HuH-7.5 (cell line): ENCODE data around the gene MRPS26.
"Not testable (repeated sequence)": the region's sequence is repeated elsewhere in the genome, so short reads cannot be mapped to it uniquely, and the experiment has no call there.

ENCODE experiments used
- DNase-seq: peaks from one replicate; pipeline ENCODE4 v3.0.0; 2011; ENCODE audit warnings: low spot score

MRPS26 gene

DNA sequence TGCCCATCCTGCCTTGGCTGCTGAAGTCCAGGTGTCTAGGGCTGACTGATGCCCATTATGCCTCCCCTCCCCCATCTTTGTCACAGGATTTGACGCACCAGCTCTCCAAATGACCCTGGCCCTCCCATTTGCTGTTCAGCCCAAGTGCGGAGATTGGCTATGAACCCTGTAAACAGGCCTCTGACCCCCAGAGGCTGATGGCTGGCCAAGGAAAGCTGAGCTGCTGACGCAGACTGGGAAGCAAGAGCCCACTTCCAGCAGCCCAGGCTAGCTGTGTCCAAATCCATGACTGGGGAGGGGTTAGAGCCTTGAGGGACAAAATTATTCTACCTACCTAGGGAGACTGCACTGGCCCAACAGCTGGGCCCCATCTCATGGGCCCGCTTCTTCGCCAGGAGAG, 3.2 kb upstream of the MRPS26 start:
- DNase-seq, result no peak

DNA sequence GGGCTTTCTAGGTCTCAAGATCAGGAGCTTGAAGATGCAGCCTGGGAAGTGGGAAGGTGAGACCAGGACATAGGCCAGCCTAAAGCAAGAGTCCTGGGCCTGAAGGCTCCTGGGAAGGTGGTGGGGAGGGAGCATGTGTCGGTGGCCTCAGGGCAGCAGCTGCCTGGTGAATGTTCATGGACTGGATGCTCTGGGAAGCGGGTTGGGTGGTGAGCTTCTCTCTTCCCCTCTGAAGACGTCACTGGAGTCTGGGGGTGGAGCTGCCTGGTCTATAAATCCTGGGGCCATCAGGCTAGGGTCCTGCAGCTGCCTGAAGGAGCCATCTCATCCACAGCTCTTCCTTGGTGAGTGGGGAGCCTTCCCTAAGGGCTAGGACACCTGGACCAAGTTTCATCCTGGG, 2.5 kb upstream of the MRPS26 start, which contains the start of gene GNRH2:
Gene GNRH2, plus strand, starts transcription at position 301 of the 400 bp plus-strand sequence. CDS start 793 bp downstream, outside the sequence.
- no peak for DNase-seq

DNA sequence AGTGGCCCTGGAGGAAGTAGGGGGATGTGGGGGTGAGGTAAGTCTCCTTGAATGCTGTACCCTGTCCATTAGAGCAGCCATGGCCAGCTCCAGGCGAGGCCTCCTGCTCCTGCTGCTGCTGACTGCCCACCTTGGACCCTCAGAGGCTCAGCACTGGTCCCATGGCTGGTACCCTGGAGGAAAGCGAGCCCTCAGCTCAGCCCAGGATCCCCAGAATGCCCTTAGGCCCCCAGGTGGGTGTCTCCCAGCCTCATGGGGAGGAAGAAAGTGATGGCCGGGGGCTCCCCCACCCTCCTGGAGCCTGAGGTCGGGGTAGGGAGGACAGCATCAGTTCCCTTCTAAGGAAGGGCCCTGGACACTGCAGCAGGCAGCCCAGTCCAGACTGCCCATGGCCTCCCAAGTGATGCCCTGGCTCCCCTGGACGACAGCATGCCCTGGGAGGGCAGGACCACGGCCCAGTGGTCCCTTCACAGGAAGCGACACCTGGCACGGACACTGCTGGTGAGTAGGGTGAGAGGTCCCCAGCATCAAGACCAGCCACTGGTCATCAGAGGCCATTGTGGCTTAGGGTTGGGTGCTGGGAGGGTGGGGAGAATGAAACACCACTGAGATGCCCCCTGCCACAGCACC, 1.4 kb upstream of the MRPS26 start:
- no peak for DNase-seq

DNA sequence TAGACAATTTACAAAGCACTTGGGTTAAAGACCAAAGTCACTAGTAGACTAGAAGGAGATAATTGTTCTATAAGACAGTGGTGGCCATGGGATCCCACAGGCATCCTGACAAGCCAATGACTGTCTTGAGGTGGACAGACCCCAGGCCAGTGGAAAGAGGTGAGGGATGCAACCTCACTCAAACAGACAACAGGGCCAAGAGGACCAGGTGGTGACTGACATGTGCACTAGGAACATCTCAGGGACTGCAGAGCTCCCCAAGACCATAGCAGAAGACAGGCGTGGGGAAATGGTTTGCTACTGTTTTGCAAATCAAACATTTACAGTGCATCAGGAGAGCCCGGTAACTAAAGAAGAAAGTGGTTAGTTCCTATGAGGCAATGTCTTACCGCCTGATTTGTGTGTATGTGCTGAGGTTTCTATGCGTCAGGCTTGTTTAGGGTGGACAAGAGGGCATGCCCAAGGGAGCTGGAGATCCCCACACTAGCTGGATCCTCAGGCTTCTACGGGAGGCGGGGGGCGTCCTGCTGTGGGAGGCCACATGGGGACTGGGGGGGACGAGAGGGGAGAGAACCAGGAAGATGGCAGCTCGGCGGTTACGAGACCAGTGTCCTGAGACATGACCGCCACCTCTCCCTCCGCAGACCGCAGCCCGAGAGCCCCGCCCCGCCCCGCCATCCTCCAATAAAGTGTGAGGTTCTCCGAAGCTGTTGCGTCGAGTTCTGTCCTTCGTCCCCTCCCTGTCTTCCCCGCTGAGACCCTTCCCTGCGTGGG, 623 bp upstream of the MRPS26 start:
- DNase-seq, result peak; percentile 89

DNA sequence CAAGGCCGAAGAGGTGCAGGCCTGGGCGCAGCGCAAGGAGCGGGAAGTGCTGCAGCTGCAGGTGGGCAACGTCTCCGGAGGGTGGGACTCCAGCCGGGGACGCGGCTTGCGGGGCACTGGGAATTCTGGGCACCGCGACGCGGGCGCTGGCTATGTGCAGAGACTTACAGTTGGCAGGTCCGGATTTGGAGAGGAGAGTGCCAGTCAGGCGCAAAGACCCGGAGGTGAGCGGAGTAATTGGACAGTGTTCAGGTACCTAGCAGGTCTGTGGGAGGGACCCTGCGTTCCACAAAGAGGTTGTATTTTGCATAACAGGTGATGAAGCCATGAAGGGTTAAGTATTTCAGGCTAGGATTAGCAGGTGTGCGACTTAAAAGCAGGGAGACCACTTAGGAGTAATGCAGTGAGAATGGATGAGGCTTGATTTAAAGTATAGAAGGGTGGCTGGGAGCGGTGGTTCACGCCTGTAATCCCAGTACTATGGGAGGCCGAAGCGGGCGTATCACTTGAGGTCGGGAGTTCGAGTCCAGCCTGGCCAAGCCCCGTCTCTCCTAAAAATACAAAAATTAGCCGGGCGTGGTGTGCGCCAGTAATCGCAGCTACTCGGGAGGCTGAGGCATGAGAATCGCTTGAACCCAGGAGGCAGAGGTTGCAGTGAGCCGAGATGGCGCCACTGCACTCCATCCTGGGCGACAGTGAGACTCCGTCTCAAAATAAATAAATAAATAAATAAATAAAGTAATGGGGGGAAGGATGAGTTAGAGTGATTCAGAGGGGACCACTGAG, 1.0 kb downstream of the MRPS26 start:
- DNase-seq, result no peak

DNA sequence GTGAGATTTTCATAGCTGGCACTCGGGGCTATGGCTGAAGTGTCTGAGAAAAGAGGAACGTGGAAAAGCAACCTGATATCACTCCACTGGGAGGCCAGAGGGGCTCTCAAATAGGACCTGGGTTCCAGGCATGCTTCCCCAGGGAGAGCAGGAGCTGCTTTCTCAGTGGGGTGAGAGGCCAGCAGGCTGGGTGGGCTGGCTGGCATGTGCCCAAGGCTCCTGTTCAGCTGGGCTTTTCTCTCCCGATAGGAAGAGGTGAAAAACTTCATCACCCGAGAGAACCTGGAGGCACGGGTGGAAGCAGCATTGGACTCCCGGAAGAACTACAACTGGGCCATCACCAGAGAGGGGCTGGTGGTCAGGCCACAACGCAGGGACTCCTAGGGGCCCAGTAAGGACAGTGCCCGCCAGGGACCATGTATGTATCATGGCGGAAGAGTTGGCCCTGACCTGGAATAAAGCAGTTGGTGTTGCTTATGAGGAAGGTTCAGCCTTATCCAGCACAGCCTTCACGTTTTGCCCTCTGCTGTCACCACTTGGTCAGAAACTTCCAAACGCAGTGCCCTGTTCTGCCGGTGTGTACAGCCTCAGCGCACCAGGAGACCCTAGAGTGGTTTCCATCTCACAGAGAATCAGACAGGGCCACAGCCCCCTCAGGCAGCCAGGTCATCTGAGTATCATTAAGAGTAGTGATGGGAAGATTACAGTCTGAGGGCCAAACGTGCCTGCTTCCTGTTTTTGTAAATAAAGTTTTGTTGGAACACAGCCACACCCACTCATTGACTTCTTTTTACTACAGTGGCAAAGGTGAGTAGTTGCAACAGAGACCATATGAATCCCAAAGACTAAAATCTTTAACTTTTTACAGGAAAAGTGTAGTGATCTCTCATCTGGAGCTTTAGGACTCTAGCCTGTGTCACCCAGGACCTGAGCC, 1.9 kb downstream of the MRPS26 start:
- no peak for DNase-seq

DNA sequence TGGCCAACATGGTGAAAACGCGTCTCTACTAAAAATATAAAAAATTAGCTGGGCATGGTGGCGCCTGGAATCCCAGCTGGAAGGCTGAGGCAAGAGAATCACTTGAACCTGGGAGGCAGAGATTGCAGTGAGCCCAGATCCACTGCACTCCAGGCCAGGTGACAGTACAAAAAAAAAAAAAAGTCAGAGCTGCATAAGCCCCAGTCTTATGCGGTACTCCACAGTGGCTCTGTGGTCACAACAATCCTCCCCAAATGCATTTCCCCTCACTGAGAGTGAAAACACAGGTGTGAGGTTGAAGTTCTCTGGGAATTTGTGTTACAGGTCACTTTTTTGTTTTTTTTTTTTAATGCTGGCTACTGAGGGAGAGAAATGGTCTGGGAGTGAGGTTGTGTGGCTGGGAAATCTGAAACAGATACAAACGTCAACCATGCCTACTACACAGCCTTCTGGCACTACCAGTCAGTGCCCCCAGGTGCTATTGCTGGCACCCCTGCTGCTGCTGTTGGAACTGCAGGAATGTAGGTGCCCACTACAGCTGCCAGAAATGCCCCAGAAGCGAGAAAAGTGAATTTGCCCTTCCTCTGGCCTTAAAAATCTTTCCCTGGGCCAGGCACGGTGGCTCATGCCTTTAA, 5.7 kb downstream of the MRPS26 start:
- DNase-seq, result no peak

DNA sequence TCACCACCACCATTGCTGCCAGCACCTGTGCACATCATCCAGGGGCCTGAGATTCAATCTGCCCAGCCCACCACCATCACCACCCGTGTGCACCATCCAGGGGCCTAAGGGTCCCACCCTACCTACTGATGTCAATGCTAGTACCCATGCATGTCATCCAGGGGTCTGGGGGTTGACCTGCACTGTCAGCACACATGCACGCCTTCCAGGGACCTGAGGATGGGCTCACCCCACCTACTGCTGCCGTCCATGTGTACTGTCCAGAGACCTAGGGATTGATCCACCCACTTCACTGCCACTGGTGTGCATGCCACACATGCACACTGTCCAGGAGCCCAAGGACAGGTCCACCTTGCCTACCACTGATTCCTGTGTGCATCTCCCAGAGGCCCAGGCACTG, 13.6 kb downstream of the MRPS26 start:
- DNase-seq, result no peak

DNA sequence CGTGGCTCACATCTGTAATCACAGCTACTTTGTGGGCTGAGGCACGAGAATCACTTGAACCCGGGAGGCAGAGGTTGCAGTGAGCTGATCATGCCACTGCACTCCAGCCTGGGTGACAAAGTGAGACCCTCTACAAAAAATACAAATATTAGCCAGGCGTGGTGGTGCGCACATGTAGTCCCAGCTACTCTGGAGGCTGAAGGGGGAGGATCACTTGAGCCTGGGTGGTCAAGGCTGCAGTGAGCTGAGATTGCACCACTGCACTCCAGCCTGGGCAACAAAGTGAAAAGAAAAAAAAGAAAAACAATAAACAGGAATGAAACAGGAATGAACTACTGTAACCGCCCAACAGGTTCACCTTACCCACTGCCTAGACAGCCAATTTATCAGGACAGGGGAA, 18.3 kb downstream of the MRPS26 start:
- not testable (repeated sequence) for DNase-seq

DNA sequence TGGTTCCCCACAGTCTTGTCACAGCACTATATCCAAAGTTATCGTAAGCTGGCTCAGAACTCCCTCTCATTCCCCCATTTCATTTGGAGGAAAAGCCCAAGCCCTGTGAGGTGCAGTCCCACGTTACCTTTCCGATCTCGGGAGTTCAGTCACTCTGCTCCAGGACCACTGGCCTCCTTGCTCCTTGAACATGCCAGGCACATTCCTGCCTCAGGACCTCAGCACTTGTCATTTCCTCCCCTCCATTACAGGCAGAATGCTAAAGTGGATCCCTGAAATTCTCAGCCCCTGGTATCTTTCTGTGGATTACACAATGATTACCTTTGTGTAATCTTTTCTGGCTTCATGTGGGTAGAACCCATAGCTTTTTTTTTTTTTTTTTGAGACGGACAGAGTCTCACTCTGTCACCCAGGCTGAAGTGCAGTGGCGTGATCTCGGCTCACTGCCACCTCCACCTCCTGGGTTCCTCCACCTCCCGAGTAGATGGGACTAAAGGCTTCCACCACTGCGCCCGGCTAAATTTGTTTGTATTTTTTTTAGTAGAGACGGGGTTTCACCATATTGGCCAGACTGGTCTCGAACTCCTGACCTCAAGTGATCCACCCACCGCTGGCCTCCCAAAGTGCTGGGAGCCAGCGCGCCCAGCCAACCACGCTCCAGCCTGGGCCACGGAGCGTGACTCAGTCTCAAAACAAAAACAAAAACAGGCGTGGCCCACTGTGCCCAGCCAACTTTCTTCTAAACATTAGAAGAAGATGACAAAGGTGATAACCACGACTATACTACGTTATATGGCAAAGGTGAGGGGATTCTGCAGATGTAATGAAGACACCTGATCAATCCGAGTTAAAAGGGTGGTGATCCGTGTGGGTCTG, 21.5 kb downstream of the MRPS26 start:
- DNase-seq, result no peak

DNA sequence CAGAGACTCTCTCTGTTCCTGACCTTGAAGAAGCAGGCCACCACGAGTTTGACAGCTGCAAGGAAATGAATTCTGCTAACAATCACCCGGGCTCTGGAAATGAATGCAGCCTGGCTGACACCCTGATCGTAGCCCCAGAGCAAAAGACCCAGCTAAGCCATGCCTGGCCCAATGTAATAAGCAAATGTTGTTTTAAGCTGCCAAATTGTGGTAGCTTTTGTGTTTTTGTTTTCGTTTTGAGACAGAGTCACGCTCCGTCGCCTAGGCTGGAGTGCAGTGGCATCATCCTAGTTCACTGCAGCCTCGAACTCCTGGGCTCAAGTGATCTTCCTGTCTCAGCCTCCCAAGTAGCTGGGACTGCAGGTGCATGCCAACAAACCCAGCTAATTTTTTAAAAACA, 22.2 kb downstream of the MRPS26 start:
- no peak for DNase-seq

DNA sequence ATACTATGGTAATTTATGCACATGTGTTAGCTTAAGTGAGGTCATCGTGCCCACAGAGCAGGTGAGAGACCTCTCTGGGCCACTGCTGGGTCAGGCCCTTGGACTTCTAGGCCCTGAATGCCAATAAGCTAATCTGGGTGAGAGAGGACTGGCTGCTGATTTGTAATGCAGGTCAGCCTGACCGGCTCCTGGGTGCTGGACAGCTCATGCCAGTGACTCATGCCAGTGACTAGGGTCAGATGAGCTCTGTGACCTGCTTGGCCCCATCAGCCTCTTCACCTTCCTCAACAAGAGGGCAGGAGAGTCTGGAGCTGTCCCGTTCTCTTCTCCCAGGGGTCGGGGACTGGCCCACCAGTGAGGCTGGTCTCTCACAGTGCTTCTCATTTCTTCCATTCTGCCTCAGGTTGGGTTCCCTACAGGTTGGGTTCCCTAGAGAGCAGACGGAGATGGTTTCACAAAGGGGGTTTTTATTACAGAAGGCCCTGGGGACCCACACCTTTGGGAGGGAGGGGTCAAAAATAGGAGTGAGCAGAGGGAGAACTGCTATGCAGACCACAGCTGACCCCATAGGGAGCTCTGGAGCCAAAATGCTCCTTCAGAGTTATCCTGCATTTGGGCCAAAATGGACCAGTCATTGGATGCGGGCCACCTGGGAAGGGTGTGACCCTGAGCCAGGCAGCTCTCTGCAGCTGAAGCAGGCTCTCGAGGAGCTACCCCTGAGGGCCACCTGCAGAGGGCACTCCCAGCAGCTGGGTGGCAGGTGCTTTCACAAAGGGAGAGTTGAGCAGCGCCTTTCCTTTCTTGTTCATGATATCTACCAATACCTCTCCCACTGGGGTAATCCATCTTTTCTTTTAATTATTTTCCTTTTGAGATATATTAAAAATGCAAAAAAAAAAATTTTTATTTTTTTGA, 23.4 kb downstream of the MRPS26 start:
- no peak for DNase-seq

DNA sequence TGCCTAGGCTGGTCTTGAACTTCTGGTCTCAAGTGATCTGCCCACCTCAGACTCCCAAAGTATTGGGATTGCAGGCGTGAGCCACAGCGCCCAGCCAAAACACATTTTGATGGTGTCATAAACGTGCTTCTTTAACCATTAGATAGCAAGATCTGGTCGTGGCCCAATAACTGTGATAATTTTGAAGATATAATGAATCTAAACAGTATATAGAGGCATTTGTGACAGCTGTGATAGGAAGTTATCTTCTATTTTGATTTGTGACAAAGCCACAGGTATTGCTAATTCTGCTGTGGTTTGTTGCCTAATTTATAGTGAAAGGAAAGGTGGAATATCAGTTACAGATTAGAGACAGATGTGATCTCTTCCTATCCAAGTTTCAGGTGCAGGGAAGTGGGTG, 24.9 kb downstream of the MRPS26 start:
- no peak for DNase-seq

DNA sequence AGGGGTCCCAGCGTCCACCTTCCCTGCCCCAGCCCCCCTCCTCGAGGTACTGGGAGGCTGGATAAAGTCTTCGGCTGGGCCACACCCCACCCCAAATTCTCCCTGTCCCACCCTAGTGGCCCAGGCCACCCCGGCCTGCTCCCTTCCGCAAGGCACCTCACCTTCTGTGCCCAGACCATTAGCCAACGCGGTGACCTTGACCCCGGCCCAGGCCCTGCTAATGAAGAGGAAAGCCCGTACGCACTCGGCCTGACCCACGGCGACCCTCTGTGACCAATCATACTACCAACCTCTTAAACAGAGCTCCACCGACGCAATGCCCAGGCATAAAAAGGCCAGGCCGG, 25.4 kb downstream of the MRPS26 start:
- no peak for DNase-seq

DNA sequence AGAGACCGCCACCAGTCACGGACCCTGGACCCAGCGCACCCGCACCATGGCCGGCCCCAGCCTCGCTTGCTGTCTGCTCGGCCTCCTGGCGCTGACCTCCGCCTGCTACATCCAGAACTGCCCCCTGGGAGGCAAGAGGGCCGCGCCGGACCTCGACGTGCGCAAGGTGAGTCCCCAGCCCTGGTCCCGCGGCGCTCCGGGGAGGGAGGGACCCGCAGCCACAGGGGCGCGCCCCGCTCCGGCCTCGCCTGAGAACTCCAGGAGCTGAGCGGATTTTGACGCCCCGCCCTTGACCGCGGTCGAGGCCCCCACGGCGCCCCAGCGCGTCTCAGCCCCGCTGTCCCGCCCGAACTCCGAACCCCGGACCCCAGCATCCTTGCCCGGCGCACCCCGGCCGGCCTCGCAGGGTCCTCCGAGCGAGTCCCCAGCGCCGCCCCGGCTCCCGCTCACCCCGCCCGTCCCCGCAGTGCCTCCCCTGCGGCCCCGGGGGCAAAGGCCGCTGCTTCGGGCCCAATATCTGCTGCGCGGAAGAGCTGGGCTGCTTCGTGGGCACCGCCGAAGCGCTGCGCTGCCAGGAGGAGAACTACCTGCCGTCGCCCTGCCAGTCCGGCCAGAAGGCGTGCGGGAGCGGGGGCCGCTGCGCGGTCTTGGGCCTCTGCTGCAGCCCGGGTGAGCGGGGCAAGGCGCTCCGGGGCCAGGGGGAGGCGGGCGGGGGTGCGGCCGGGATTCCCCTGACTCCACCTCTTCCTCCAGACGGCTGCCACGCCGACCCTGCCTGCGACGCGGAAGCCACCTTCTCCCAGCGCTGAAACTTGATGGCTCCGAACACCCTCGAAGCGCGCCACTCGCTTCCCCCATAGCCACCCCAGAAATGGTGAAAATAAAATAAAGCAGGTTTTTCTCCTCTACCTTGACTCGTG, 26.0 kb downstream of the MRPS26 start, which contains the start of gene OXT:
Gene OXT, plus strand, starts transcription at position 11 of the 920 bp plus-strand sequence. Its CDS starts 36 bp downstream, at position 47.
- no peak for DNase-seq

DNA sequence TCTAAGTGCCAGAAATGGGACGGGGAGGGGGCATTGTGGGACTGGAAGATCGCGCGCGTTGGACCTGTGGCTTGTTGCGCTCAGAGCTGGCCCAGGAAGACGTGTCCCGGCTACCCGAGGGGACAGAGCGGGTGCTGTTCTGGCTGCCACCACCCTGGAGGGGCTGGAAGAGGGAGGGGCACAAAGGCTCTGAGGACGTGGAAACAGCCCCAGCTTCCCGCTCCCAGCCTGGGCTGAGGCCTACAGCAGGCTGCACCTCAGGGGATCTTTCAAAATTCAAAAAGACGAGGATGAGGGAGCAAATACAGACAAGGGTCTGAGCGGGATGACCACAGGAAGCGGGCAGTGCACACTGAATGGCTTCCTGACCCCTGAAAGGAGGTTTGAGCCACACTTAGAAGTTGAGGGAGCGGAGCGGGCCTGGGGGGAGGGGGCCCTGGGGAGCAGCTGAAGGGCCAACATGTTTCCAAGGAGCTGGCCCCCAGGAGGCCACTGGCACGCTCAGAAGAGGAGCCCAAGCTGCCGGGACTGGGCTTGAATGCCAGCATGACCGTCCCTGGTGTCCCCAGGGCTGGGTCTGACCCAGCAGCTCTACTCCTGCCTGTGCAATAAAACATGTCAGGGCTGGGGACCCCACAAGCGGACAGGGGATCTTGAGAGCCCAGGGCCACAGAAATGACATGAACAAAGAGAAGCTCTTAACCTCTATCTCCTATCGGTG, 26.8 kb downstream of the MRPS26 start:
- DNase-seq, result no peak

DNA sequence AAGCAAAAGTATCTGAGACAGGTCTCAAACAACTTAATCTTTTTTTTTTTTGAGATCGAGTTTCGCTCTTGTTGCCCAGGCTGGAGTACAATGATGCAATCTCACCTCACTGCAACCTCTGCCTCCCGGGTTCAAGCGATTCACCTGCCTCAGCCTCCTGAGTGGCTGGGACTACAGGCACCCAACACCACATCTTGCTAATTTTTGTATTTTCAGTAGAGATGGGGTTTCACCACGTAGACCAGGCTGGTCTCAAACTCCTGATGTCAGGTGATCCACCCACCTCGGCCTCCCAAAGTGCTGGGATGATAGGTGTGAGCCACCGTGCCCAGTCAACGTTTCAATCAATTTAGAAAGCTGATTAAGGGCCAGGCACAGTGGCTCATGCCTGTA, 27.4 kb downstream of the MRPS26 start:
- not testable (repeated sequence) for DNase-seq
